Stimulated activated CD4-positive, alpha-beta T cell treated with anti-CD3 and anti-CD28 coated beads, Interleukin-1b, Interleukin-23, amount 100 ng/mL, for 24 hours (primary cell): Measurements from ENCODE around the gene ABHD6.
"Not testable (repeated sequence)": the region's sequence is repeated elsewhere in the genome, so short reads cannot be mapped to it uniquely, and the experiment has no call there.

ENCODE experiments used
- DNase-seq, 4 experiments: peaks; one replicate each; pipeline ENCODE4 v3.0.0-alpha.2; 2020; ENCODE audit warnings: low read depth in 4 of 4, low spot score in 1 of 4

Gene ABHD6

DNA sequence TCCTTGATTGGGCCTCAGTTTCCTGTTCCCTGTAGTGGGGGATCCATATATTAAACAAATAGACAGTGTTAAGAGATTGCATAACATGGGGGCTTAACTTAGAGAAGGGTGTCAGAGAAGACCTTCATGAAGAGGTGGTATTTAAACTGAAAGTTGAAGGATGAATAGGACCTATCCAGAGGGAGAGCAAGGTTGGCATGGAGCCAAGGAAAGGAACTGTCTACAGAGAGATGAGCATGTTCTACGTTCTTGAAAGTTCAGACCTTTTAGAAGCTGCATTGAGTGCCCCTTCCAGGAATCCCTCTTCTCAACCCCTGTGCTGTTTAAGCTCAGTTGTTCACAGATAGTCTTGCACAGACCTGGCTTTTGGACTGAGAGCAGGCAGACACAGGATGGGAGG is 71.1 kb downstream of the ABHD6 start:
- no peak for DNase-seq

DNA sequence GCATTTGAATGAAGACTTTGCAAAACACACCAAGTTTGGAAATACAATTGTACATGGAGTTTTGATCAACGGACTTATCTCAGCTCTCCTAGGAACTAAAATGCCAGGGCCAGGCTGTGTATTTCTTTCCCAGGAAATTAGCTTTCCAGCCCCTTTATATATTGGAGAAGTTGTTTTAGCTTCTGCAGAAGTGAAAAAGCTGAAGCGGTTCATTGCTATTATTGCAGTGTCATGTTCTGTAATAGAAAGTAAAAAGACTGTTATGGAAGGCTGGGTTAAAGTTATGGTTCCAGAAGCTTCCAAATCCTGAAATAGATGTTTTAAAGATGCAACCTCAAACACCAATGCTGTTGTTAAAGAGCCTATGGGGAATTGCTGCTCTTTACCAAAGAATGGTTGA is 80.2 kb downstream of the ABHD6 start:
- no peak for DNase-seq

DNA sequence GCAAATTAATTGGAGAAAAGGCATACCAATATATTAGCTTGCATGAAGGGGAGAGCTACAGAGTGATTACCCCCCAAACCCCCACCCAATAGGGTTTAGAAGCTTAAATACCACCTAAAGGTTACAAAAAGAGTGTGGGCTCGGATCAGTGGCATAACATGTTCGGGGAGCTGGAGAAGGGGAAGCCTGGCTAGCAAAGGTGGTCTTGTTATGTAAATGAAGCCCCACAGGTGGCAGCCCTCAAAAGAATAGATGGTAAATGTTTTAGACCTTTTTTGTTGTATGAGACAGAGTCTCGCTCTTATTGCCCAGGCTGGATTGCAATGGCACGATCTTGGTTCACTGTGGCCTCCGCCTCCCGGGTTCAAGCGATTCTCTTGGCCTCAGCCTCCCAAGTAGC is 84.2 kb downstream of the ABHD6 start:
- DNase-seq = no peak

DNA sequence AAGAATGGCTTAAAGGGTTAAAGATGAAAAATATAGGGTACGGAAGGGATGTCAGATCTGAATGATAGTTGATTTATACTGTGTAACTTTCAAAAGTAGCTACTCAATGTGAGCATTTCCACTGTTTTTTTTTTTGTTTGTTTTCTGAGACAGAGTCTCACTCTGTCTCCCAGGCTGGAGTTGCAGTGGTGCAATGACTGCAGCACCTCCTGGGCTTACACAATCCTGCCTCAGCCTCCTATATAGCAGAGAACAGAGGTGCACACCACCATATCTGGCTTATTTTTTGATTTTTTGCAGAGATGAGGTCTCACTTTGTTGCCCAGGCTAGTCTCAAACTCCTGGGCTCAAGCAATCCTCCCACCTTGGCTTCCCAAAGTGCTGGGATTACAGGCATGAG is 85.2 kb downstream of the ABHD6 start:
- DNase-seq = no peak

DNA sequence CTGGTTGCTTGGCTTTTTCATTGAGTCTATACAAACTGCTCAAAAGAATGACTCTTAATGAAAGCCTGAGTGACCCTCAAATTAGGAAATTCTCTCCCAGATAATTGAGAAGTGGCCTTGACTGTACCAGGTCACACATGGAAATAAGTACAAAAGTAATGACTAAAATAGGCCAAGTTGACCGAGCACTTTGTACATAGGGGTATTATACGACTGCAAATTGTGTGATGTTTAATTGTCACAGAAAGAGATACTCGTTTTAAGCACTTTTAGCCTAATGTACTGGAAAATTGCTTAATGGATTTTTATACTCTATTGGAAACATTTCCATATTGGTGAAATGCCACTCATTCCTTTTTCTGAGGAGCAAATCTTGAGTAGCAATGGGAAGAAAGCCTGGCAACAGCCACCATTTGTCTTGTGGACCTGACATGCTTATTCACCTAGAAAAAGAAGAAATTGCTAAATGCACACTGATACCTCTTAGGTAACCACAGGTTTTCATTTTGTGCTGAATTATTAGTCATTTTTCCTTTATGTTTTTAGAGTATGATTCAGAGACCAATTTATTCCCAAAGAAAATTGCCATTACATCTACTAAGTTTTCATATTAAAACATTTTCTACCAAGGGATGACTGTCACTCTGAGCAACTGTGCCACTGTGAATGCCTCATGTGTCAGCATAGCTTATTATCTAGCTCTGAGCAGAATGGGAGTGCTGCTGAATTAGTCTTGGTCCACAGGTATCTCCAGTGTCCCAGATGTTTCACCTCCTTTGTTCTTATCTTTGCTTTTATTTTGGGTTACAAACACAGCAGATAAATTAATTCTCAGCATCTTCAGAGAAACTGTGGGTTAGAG is 86.2 kb downstream of the ABHD6 start:
- no peak for DNase-seq

DNA sequence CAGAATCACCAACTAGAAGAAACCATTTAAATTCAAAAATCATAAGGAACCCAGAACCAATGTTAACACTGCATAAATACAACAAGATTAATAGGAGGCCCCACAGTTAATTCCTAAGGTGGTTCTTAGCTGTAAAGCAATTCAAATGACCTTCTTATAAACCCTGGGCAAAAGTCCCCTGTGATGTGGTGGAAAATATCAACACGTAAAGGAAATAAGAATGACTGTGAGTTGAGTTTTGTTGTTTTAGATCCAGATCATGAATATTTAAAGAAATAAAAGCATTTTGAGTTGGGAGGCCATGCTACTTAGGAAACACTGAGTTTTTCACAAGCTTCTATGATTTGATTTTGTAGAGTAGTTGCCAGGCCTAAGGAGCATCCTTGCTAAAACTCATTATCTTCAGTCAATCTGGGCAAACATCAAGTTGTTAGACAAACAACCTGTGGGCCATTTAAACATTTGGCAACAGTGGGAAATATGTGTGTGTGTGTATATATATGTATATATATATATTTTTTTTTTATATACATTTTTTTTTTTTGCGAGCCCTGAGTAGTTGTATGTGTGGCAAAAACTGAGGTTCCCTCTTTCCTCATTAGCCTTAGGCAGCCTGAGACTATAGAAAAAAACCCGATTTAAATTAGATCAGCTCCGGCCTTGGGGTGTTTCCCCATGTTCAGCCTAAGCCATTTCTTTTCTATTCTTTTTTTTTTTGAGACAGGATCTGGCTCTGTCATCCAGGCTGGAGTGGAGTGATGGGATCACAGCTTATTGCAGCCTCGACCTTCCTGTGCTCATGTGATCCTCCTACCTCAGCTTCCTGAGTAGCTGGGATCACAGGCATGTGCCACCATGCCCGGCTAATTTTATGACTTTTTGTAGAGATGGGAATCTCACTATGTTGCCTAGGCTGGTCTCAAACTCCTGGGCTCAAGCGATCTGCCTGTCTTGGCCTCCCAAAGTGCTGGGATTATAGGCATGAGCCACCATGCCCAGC is 87.1 kb downstream of the ABHD6 start:
- no peak for DNase-seq

DNA sequence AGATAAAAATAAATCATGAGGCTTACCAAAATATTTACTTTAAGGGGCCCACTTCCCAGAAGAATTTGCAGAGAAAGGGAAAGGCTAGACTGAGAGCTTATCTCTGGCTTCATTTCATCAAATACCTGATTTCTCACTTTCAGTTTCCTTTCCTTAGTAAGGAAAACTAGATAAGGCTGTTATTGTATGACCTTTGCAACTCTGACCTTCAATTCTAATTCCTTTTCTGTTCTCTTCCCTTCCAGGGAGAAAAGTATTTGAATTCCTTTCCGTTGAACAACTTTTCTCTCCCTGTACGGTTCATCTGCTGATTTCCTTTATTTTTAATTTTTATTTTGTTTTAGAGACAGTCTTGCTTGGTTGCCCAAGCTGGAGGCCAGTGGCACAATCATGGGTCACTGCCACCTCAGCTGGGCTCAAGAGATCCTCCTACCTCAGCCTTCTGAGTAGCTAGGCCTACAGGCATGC is 88.0 kb downstream of the ABHD6 start:
- no peak for DNase-seq

DNA sequence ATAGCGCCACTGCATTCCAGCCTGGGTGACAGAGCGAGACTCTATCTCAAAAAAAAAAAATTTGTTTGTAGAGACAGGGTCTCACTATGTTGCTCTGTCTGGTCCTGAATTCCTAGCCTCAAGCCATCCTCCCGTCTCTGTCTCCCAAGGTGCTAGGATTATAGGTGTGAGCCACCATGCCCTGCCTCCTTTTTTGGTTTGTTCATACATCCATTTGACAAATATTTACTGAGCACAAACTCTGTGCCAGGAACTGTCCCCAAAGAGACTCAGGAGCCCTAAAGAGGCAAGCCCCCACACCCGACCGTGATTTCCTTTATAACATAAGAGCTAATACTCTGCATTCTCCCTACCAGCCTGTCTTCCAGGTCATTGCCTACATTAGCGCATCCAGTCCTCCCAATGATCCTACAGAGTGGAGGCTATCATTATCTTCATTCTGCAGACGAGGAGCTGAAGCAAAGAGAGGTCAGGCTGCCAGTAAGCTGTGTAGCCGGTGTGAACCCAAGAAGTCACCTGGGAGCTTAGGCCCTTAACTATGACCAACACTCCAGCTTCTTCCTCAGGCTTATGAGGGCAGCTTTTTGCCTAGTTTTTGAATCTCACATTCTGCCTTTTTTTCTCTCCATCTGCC is 88.8 kb downstream of the ABHD6 start:
- no peak for DNase-seq

DNA sequence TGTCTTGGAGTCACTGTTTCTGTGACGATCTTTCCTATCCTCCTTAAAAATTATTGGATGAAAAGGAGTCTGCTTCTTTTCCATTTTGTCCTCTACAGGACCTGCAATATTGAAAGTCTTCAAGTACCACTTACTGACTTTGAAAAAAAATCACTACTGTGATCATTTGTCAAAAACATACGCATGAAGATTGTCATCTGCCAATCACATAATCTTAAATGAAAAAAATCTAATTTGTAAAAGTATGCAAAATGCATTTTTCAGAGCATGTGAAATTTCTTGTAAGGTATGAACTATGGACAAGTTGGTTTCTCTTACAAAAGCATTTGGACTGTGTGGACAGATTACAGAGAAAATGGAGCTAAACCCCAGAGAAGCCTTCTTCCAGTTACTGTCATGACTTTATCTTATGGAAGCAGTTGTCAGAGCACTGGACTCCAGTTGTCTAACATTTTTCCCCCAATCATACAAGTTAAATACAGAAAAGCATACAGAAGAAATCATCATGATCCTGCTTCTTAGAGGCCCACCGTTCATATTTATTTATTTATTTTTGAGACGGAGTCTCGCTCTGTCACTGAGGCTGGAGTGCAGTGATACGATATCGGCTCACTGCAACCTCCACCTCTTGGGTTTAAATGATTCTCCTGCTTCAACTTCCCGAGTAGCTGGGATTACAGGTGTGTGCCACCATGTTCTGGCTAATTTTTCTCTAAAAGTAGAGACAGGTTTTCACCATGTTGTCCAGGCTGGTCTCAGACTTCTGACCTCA is 91.7 kb downstream of the ABHD6 start:
- no peak for DNase-seq

DNA sequence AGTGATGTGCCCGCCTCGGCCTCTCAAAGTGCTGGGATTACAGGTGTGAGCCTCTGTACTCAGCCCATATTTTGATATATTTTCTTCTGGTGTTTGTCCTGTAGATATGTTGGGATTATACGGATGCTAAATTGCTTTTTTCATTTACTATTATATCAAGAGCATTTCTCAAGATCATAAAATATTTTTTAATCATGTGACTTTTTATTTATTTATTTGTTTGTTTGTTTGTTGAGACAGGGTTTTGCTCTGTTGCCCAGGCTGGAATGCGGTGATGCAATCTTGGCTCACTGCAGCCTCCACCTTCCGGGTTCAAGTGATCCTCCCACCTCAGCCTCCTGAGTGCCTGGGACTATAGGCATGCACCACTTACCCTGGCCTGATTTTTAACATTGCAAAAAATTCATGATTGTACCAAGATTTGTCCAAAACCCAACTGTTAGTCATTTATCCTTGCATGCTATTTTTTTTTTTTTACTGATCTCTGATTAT is 92.4 kb downstream of the ABHD6 start:
- DNase-seq = no peak

DNA sequence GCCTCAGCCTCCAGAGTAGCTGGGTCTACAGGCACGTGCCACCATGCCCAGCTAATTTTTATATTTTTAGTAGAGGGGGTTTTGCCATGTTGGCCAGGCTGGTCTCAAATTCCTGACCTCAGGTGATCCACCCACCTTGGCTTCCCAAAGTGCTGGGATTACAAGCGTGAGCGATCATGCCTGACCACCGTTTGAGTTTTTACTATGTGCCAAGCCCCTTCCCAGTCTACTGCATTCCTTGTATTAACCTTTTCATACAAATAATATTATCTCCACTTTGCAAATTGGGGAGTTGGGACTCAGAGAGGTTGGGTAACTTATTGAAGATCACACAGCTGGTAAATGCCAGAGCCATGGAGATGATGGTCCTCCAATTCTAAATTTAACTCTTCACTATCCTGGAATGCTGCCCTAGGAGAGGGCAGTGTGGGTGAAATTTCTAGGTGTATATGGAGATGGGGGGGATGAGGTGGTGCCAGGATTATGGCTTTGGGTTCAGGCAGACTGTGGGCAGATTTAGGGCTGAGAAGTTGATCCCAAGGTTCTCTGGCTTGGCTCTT is 94.1 kb downstream of the ABHD6 start:
- no peak for DNase-seq

DNA sequence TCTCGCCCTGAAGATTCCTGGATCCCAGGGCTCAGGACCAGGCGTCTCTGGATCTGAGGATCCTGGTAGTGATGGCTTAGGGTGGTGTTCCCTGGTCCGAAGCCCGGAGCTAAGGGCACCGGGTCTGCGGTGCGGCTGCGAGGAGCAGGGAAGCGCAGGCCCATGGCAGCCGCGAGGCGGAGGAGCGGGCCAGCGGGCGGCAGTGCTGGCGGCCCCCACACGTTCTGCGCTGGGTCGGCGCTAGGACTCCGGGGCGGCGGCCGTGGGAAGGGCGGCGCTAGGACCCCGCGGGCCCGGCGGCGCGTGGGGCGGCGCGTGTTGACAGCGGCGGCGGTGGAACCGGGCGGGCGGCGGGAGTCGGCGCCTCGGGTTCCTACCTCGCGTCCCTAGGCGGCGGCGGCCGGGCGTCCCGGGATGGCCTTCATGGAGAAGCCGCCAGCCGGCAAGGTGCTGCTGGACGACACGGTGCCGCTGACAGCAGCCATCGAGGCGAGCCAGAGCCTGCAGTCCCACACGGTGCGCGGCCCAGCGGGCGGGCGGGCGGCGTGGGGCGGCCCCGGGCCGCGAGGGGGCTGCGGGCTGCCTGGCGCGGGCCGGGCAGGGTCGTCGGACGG is 95.1 kb downstream of the ABHD6 start, which contains the start of gene PXK:
PXK (plus strand) TSS at position 318 of the 614 bp plus-strand sequence; CDS start at position 415, 97 bp downstream.
- peak; percentile 46 to 71 (median 66) for DNase-seq

DNA sequence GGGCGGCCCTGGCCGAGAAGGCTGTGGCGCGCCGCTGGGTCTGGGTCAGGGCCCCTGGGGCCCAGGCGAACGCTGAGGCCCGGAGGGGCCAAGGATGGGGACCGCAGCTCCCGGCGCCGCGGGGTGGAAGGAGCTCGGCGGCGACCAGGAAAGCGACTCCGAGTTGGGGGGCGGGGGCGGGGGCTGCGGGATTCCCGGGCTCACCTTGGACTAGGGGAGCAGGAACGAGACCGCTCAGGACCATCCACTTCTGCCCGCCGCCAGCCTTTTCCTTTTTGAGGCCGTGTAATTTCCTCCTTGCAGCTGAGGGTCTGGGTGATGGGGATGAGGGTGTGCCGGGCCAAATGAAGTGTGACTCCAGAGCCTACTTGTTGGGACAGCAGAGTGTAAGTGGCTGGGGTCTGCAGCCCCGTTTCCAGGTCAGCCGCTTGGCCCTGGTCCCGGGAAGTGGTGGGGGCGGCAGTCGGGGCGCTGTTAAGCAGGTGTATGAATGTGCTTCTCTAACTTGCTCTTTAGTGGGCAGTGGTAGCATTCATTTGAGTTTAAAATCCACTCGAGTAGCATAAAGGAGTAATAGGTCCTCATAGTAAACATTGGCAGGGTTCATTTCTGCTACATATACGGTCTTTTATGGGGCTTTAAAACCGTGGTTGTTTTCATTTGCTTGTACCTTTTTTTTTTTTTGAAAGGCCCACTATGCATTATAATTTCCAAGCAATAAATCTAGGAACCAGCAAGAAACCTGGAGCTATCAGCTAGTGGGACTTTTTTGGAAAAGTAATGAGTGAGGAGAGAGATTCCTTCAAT is 95.8 kb downstream of the ABHD6 start:
- DNase-seq = no peak

DNA sequence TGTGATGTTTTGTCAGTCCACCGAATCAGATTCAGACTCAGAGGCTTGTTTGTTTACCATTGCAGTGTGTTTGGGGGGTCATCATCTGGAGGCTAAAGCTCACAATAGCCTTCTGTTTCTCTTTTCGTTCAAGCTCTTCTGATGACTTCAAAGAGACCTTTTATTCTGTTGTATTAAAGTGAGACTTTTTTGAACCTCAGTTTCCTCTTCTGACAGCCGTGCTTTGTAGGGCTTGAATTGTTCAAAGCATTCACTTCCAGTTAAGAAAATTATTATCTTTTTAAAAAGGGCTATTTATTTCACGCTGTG is 96.4 kb downstream of the ABHD6 start:
- no peak for DNase-seq

DNA sequence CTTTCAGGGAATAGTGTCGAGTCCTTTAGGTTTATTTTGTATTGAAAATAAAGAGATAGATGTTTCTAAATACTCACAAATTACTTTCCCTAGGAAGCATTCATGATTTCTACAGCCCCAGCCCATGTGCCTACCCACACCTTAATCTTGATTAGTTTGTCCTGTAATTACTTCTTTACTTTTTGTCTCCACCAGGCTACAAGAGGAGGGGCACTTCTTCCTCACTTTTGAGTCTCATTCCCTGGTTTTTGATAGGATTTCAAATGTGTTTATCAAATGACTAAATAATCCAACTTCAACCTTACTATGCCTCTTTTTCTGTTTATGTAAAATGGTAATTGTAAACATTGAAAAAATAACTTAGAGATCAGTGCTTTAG is 96.9 kb downstream of the ABHD6 start:
- DNase-seq = no peak

DNA sequence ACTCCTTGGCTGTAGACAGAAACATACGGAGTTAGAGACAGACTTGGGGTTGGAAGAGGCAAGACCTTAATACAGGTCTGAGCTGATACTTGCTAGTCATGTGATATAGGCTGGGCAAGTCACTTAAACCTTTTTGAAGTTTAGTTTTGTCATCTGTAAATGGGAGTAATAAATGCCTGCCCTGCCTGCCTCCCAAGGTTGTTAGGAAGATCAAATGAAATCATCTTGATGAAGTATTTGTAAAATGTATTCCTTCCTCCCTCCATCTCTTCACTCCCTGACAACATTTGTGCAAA is 98.0 kb downstream of the ABHD6 start:
- no peak for DNase-seq

DNA sequence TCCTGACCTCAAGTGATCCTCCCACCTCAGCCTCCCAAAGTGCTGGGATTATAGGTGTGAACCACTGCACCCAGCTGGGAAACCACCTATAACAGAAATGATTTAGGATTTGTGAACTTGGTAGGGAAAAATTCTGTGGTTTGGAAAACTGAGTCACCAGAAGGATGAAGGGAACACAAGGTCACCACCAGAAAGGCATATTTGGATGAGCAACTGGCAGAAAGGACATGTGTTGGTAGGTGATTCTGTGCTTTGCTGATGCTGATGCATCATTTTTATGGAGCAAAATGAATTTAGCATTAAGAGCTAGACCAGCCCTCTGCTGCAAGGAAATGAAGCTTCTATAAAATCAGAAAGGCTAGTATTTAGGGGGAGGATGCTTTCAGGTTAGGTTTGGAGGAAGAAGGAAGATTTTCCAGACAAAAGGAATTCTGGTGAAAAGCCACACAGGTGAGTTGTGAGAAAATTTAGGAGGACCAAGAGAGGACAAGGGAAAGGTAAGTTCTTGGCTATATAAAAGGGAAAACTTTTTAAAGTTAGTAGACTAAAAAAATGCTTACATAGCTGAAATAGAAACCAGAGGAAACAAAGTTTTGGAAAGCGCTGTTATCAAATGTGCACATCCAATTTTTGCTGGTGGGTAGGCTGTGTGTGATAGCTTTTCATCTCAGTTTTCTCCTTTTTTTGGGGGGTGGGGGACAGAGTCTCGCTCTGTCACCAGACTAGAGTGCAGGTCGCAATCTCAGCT is 98.7 kb downstream of the ABHD6 start:
- DNase-seq = no peak

DNA sequence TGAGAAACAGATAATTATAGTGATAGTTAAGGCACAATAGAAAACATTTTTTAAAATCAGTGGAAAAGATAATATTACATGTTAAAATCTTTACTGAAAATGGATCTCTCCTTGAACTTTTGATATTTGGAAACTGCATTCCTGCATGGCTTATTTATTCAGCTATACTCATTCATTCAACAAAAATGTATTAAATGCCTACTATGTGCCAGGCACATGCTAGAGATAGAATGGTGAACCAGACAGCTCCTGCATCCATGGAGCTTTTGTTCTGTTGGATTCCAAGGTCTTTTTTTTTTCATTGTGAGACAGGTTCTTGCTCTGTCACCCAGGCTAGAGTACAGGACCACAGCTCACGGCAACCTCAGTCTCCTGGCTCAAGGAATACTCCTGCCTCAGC is 99.6 kb downstream of the ABHD6 start:
- DNase-seq = no peak

DNA sequence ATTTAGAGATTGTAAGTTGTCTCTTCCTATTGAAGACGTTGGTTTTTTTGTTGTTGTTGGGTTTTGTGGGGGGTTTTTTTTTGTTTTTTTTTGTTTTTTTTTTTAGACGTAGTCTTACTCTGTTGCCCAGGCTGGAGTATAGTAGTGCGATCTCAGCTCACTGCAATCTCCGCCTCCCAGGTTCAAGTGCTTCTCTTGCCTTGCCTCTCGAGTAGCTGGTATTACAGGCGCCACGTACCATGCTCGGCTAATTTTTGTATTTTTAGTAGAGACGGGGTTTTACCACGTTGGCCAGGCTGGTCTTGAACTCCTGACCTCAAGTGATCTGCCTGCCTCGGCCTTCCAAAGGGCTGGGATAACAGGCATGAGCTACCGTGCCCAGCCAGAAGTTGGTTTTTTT is 101.6 kb downstream of the ABHD6 start:
- DNase-seq = not testable (repeated sequence)
